H1 (cell line): ENCODE results near the gene ARL6IP4. TPM values are rescaled to one million over a fixed set of nuclear protein-coding genes. Genes with fewer than 3 reads are reported as not detected.

Source experiments
- CTCF ChIA-PET: fragments of 300-600 bp; sonication (Branson Sonifier 250); formaldehyde crosslinking; loops from one replicate; lab custom pipeline; 2021; ENCODE audit not compliant: partially characterized antibody; lab: Charles Lee
- POLR2A ChIA-PET: fragments of 300-600 bp; sonication (Branson Sonifier 250); formaldehyde crosslinking; loops from one replicate; lab custom pipeline; 2021; ENCODE audit warnings: inconsistent platforms; ENCODE audit not compliant: partially characterized antibody; lab: Charles Lee
- DNase-seq, 2 experiments: peaks; one replicate each; pipeline versions ENCODE4 v3.0.0 to v3.0.0-alpha.2; 2010 to 2022; ENCODE audit warnings: low spot score in 2 of 2, low read depth in 1 of 2, mixed read lengths in 1 of 2
- FAIRE-seq: peaks from 2 replicates; lab custom pipeline; 2011; peaks lifted over from hg19 to GRCh38; lab: Jason Lieb, UNC
- H2AFZ ChIP-seq: 2 replicates; pipeline ENCODE4 v1.8.1; 2012; ENCODE audit warnings: low read length, inconsistent platforms
- H2AK5ac ChIP-seq: 2 replicates; pipeline ENCODE4 v1.6.1; 2013; ENCODE audit warnings: low read depth, low read length
- H2BK120ac ChIP-seq: replicated peaks from 2 replicates; pipeline ENCODE3; 2013; ENCODE audit warnings: low read depth, low read length, inconsistent platforms
- H2BK12ac ChIP-seq: 2 replicates; pipeline ENCODE4 v1.6.1; 2013; ENCODE audit warnings: low read depth, low read length
- H2BK15ac ChIP-seq: 2 replicates; pipeline ENCODE4 v1.6.1; 2013; ENCODE audit warnings: low read length
- H2BK20ac ChIP-seq: 2 replicates; pipeline ENCODE4 v1.6.1; 2013; ENCODE audit warnings: low read length
- H2BK5ac ChIP-seq: 2 replicates; pipeline ENCODE4 v1.6.1; 2013; ENCODE audit warnings: low read depth, low read length
- H3K14ac ChIP-seq: 2 replicates; pipeline ENCODE4 v1.6.1; 2013; ENCODE audit warnings: inconsistent platforms; ENCODE audit not compliant: insufficient read length
- H3K18ac ChIP-seq: 2 replicates; pipeline ENCODE4 v1.6.1; 2013; ENCODE audit warnings: low read length; ENCODE audit errors: extremely low read depth
- H3K23ac ChIP-seq: 2 replicates; pipeline ENCODE4 v1.6.1; 2013; ENCODE audit warnings: inconsistent platforms; ENCODE audit not compliant: insufficient read length
- H3K23me2 ChIP-seq: 2 replicates; pipeline ENCODE4 v1.6.1; 2013; ENCODE audit warnings: low read depth, low read length
- H3K27ac ChIP-seq: 2 replicates; pipeline ENCODE4 v1.6.1; 2011; ENCODE audit warnings: low read depth, low read length, inconsistent platforms
- H3K27me3 ChIP-seq, 4 experiments: replicated peaks in 1 of 4; 1 replicate in 1 of 4; 2 replicates in 3 of 4; pipeline versions ENCODE4 v1.6.1 to v1.8.1; 2011 to 2013; ENCODE audit warnings: low read length in 3 of 4, mild to moderate bottlenecking in 3 of 4, inconsistent platforms in 2 of 4, mixed read lengths in 2 of 4, moderate library complexity in 1 of 4; ENCODE audit not compliant: control insufficient read depth in 3 of 4, insufficient read depth in 3 of 4; ENCODE audit errors: extremely low read depth in 1 of 4
- H3K36me3 ChIP-seq, 4 experiments: 2 replicates each; pipeline versions ENCODE4 v1.6.1 to v1.8.1; 2011 to 2013; ENCODE audit warnings: mild to moderate bottlenecking in 4 of 4, low read length in 3 of 4, moderate library complexity in 2 of 4, control low read depth in 1 of 4, inconsistent platforms in 1 of 4; ENCODE audit not compliant: insufficient read depth in 4 of 4, control insufficient read depth in 2 of 4
- H3K4ac ChIP-seq: replicated peaks from 2 replicates; pipeline ENCODE3; 2013; ENCODE audit warnings: low read length, low read depth, mixed read lengths, inconsistent platforms; ENCODE audit not compliant: insufficient read length
- H3K4me1 ChIP-seq, 4 experiments: replicated peaks in 1 of 4; 1 replicate in 1 of 4; 2 replicates in 3 of 4; pipeline versions ENCODE4 v1.6.1 to v1.8.1; 2011 to 2013; ENCODE audit warnings: low read length in 3 of 4, inconsistent platforms in 2 of 4, mixed read lengths in 1 of 4; ENCODE audit not compliant: insufficient read depth in 4 of 4, control insufficient read depth in 3 of 4
- H3K4me2 ChIP-seq, 2 experiments: 2 replicates each; pipeline versions ENCODE4 v1.6.1 to v1.8.1; 2011 to 2013; ENCODE audit warnings: low read depth in 2 of 2, low read length in 2 of 2, control low read depth in 1 of 2, inconsistent platforms in 1 of 2, mild to moderate bottlenecking in 1 of 2; ENCODE audit not compliant: insufficient read depth in 1 of 2
- H3K4me3 ChIP-seq, 4 experiments: fragments of 200-600, 300-600 bp in 1 of 4; sonication (generic), shearing (Covaris generic), sonication (Bioruptor Twin) in 1 of 4; 2 replicates each; pipeline versions ENCODE4 v1.5.1 to v1.8.1; 2011 to 2016; ENCODE audit warnings: low read length in 4 of 4, low read depth in 3 of 4, control low read depth in 2 of 4, inconsistent platforms in 2 of 4, mild to moderate bottlenecking in 2 of 4, mixed read lengths in 1 of 4, moderate library complexity in 1 of 4; ENCODE audit not compliant: insufficient read depth in 2 of 4; ENCODE audit errors: extremely low read depth in 1 of 4
- H3K56ac ChIP-seq: replicated peaks from 2 replicates; pipeline ENCODE3; 2013; ENCODE audit warnings: low read depth, mild to moderate bottlenecking, mixed read lengths, low read length, inconsistent platforms; ENCODE audit not compliant: insufficient read length
- H3K79me1 ChIP-seq: 2 replicates; pipeline ENCODE4 v1.6.1; 2013; ENCODE audit warnings: low read depth, low read length, control low read depth
- H3K79me2 ChIP-seq, 2 experiments: 2 replicates each; pipeline versions ENCODE4 v1.6.1 to v1.8.1; 2012 to 2013; ENCODE audit warnings: low read length in 2 of 2, mild to moderate bottlenecking in 2 of 2, inconsistent platforms in 1 of 2; ENCODE audit not compliant: insufficient read depth in 2 of 2, control insufficient read depth in 1 of 2
- H3K9ac ChIP-seq, 4 experiments: replicated peaks in 1 of 4; 1 replicate in 1 of 4; 2 replicates in 3 of 4; pipeline versions ENCODE4 v1.6.1 to v1.8.1; 2011 to 2013; ENCODE audit warnings: low read depth in 3 of 4, low read length in 3 of 4, control low read depth in 2 of 4, mild to moderate bottlenecking in 2 of 4, moderate library complexity in 2 of 4, inconsistent platforms in 1 of 4; ENCODE audit errors: extremely low read depth in 1 of 4
- H3K9me3 ChIP-seq, 2 experiments: 2 replicates each; pipeline versions ENCODE4 v1.6.1 to v1.8.1; 2012 to 2013; ENCODE audit warnings: mild to moderate bottlenecking in 2 of 2, moderate library complexity in 2 of 2, control low read depth in 1 of 2, inconsistent platforms in 1 of 2, low read depth in 1 of 2, low read length in 1 of 2, mixed read lengths in 1 of 2; ENCODE audit not compliant: insufficient read depth in 2 of 2
- H4K20me1 ChIP-seq, 2 experiments: replicated peaks in 1 of 2; 2 replicates each; pipeline versions ENCODE3 to v1.8.1; 2011 to 2013; ENCODE audit warnings: inconsistent platforms in 2 of 2, low read length in 2 of 2, mild to moderate bottlenecking in 1 of 2; ENCODE audit not compliant: insufficient read depth in 2 of 2, control insufficient read depth in 1 of 2
- H4K5ac ChIP-seq: 2 replicates; pipeline ENCODE4 v1.6.1; 2013; ENCODE audit warnings: low read length, low read depth, mixed read lengths, inconsistent platforms; ENCODE audit not compliant: insufficient read length
- H4K8ac ChIP-seq: 2 replicates; pipeline ENCODE4 v1.8.0; 2013; ENCODE audit warnings: mild to moderate bottlenecking, moderate library complexity, low read length, inconsistent platforms; ENCODE audit not compliant: insufficient read depth; ENCODE audit errors: extremely low read depth
- H4K91ac ChIP-seq: replicated peaks from 2 replicates; pipeline ENCODE3; 2013; ENCODE audit warnings: low read length, mixed read lengths, inconsistent platforms; ENCODE audit not compliant: insufficient read length
- ATF2 ChIP-seq: IDR thresholded peaks from 2 replicates; pipeline ENCODE4 v1.6.1; 2012; ENCODE audit warnings: low read length, inconsistent platforms
- CHD2 ChIP-seq: IDR thresholded peaks from 2 replicates; pipeline ENCODE4 v1.6.1; 2012; ENCODE audit warnings: low read length, improper control_type of control experiment
- CREB1 ChIP-seq: IDR thresholded peaks from 2 replicates; pipeline ENCODE4 v1.6.1; 2012; ENCODE audit warnings: inconsistent platforms
- E2F6 ChIP-seq: IDR thresholded peaks from 2 replicates; pipeline ENCODE4 v1.6.1; 2012; ENCODE audit warnings: inconsistent platforms
- HDAC2 ChIP-seq, 2 experiments: fragments of 300-600 bp in 1 of 2; sonication (generic) in 1 of 2; IDR thresholded peaks; 2 replicates each; pipeline ENCODE4 v1.6.1; 2011 to 2012; ENCODE audit warnings: low read depth in 2 of 2, low read length in 2 of 2, mild to moderate bottlenecking in 2 of 2, moderate library complexity in 2 of 2, borderline replicate concordance in 1 of 2, inconsistent platforms in 1 of 2
- KDM4A ChIP-seq: IDR thresholded peaks from one replicate; pipeline ENCODE4 v1.7.1; 2012; ENCODE audit warnings: low read depth, mild to moderate bottlenecking, moderate library complexity, low read length, inconsistent platforms; ENCODE audit not compliant: severe bottlenecking
- SIRT6 ChIP-seq: IDR thresholded peaks from one replicate; pipeline ENCODE4 v1.7.1; 2012; ENCODE audit warnings: low read length, inconsistent platforms
- SP2 ChIP-seq: IDR thresholded peaks from 2 replicates; pipeline ENCODE4 v1.6.1; 2012; ENCODE audit warnings: mild to moderate bottlenecking, low read length, inconsistent platforms
- SUZ12 ChIP-seq: fragments of 200-600 bp; sonication (generic); IDR thresholded peaks from 2 replicates; pipeline ENCODE4 v1.6.1; 2012; ENCODE audit warnings: mild to moderate bottlenecking, inconsistent platforms, low read length, moderate library complexity, mixed read lengths
- USF2 ChIP-seq: IDR thresholded peaks from 2 replicates; pipeline ENCODE4 v1.6.1; 2011; ENCODE audit warnings: low read length, improper control_type of control experiment
- WGBS, 2 experiments: shearing (Covaris generic) in 1 of 2; methylation state at CpG; one replicate each; pipeline versions ENCODE4 v1.1.6 to v1.1.7; 2013 to 2015; ENCODE audit warnings: low lambda C conversion rate in 2 of 2, mixed read lengths in 2 of 2, inconsistent platforms in 1 of 2, low coverage in 1 of 2, missing lambda C conversion rate in 1 of 2; ENCODE audit not compliant: insufficient replicate concordance in 2 of 2, insufficient coverage in 1 of 2, insufficient read length in 1 of 2; ENCODE audit errors: extremely low coverage in 1 of 2, missing lambda C conversion rate in 1 of 2; 5-methylcytosine and 5-hydroxymethylcytosine counted together
- polyA plus RNA-seq, 7 experiments: library from polyadenylated mRNA; depleted of rRNA in 3 of 7; stranded (reverse) in 5 of 7; unstranded in 2 of 7; fragments of >200 nt in 5 of 7; fragments of 200-250 nt in 2 of 7; gene quantifications; 1 replicate in 5 of 7; 2 replicates in 1 of 7; 4 replicates in 1 of 7; pipeline versions ENCODE4 v1.2.1 to v1.2.3, GENCODE V29; 2011 to 2013; ENCODE audit warnings: missing spikeins in 2 of 7, mixed read lengths in 2 of 7
- total RNA-seq: library from RNA; stranded (reverse); fragmentation: NEBNext Ultra II Directional; extraction: Animal tissue kit (Norgen Biotek cat#: 25700); gene quantifications from 2 replicates; pipeline ENCODE4 v1.2.1, GENCODE V29; 2021

The ARL6IP4 gene
- total and polyA plus RNA-seq, 2 of the 8 experiments (the other 6 are each of a cell fraction or from before 2014, with no cell fraction given), result 76.4 to 109 TPM

- Histone ChIP-seq H3K27ac (no peak overlapping the region), H4K8ac (no peak overlapping the region), H2BK15ac (no peak overlapping the region), H3K79me2 (peaks cover 0 to 12% of the 10 kb centered on the region in 2 experiments; a peak in 1 of 4 replicates), H2BK120ac (no peak overlapping the region), H4K20me1 (peaks cover 0 to 5% of the 10 kb centered on the region in 2 experiments), H3K36me3 (no peaks in the 10 kb centered on the region), H3K79me1 (peaks cover 7% of the 10 kb centered on the region; the same call in 1 of the 2 replicates), H3K27me3 (no peaks in the 10 kb centered on the region), H3K4me2 (no peak overlapping the region; a peak in 1 of 4 replicates), H2BK12ac (no peak overlapping the region), H3K4me1 (peaks cover 0 to 21% (median 12%) of the 10 kb centered on the region in 4 experiments; a peak in 6 of 7 replicates), H3K23ac (no peak overlapping the region), H2BK20ac (no peak overlapping the region), H3K18ac (no peak overlapping the region), H3K4ac (no peak overlapping the region), H3K56ac (no peak overlapping the region), H3K9ac (no peak overlapping the region), H2AFZ (no peak overlapping the region), H3K4me3 (no peak overlapping the region), H3K23me2 (peaks cover 24% of the 10 kb centered on the region), H3K14ac (no peak overlapping the region), H2BK5ac (no peak overlapping the region), H2AK5ac (no peak overlapping the region), H4K5ac (no peak overlapping the region), H3K9me3 (no peaks in the 10 kb centered on the region), H4K91ac (no peak overlapping the region)
- ChIA-PET POLR2A (interaction anchor here (1.1 to 3.3 kb wide), 3 partner anchors 11 to 256 kb away, joined by 4 to 21 read pairs (median 4); partner anchors contain the start of genes MPHOSPH9 and MTRFR), CTCF (no interaction called here)
- DNase-seq (no peak), FAIRE-seq (no peak)
- WGBS, 2 experiments, result 89% methylated on average over 6 of the region's 6 CpGs; no CpG with 5 or more reads in 1 of the 2 experiments
- TF ChIP-seq ATF2 (no peak), CREB1 (no peak), HDAC2 (IDR thresholded peaks at IDR 0.05; ENCODE audit: borderline replicate concordance in 1 of 2, low read depth in 2 of 2, low read length in 2 of 2) (no peak), SIRT6 (no peak), SUZ12 (no peak), KDM4A (no peak), CHD2 (no peak), E2F6 (no peak), USF2 (no peak), SP2 (no peak)
Measured at GRCh38 chr12:122977153-122977552, 3.3 kb upstream of the ARL6IP4 start.
